Measurements from ENCODE around the gene UBASH3B.

UBASH3B gene

GRCh38 chr11:122731500-122731913 lies 76.0 kb downstream of the UBASH3B start:
- DNase-seq (ENCODE audit: low spot score) = peak; percentile 69

GRCh38 chr11:122732342-122733315 lies 77.1 kb downstream of the UBASH3B start:
- no peak for DNase-seq (ENCODE audit: low spot score)

GRCh38 chr11:122733318-122733717 lies 77.8 kb downstream of the UBASH3B start:
- no peak for DNase-seq (ENCODE audit: low spot score)

- DNase-seq (ENCODE audit: low spot score) = no peak
These were observed 79.5 kb downstream of the UBASH3B start for GRCh38 chr11:122734848-122735496.

GRCh38 chr11:122737951-122738693 lies 82.6 kb downstream of the UBASH3B start:
- no peak for DNase-seq (ENCODE audit: low spot score)

GRCh38 chr11:122741613-122742300 lies 86.2 kb downstream of the UBASH3B start:
- DNase-seq (ENCODE audit: low spot score) = peak; percentile 59

GRCh38 chr11:122742301-122743018 lies 86.9 kb downstream of the UBASH3B start:
- no peak for DNase-seq (ENCODE audit: low spot score)

GRCh38 chr11:122743097-122743741 lies 87.7 kb downstream of the UBASH3B start:
- no peak for DNase-seq (ENCODE audit: low spot score)

GRCh38 chr11:122743949-122744348 lies 88.4 kb downstream of the UBASH3B start:
- DNase-seq (ENCODE audit: low spot score) = no peak

GRCh38 chr11:122744357-122744756 lies 88.8 kb downstream of the UBASH3B start:
- no peak for DNase-seq (ENCODE audit: low spot score)

- DNase-seq (ENCODE audit: low spot score) = no peak
These were observed 89.6 kb downstream of the UBASH3B start for GRCh38 chr11:122745111-122745510.

GRCh38 chr11:122746050-122746478 lies 90.5 kb downstream of the UBASH3B start:
- no peak for DNase-seq (ENCODE audit: low spot score)

- DNase-seq (ENCODE audit: low spot score) = no peak
These were observed 91.2 kb downstream of the UBASH3B start for GRCh38 chr11:122746611-122747244.

- no peak for DNase-seq (ENCODE audit: low spot score)
These were observed 91.8 kb downstream of the UBASH3B start for GRCh38 chr11:122747351-122747781.

GRCh38 chr11:122749005-122749687 lies 93.6 kb downstream of the UBASH3B start:
- peak; percentile 92 for DNase-seq (ENCODE audit: low spot score)

GRCh38 chr11:122750049-122750448 lies 94.5 kb downstream of the UBASH3B start:
- no peak for DNase-seq (ENCODE audit: low spot score)

- peak; percentile 68 for DNase-seq (ENCODE audit: low spot score)
These were observed 96.0 kb downstream of the UBASH3B start for GRCh38 chr11:122751292-122752070.

GRCh38 chr11:122754028-122754427 lies 98.5 kb downstream of the UBASH3B start:
- no peak for DNase-seq (ENCODE audit: low spot score)

Data from AG08395 (cell line).